Peyer's patch (tissue), 4 donors: ENCODE results near the gene FNDC3B. TPM values are rescaled to one million over a fixed set of nuclear protein-coding genes. Genes with fewer than 3 reads are reported as not detected.
A peak's percentile ranks its signal among the peaks of the same experiment; 100 is the strongest.

ENCODE experiments used
- DNase-seq, 3 donors: peaks; one replicate each; pipeline ENCODE4 v3.0.0-alpha.2; 2017 to 2019
- H3K27ac ChIP-seq, 4 donors: fragments of 200-600 bp; sonication (generic); one replicate each; pipeline ENCODE4 v1.5.1; 2016 to 2019
- H3K27me3 ChIP-seq, 2 donors: fragments of 200-600 bp; sonication (generic); one replicate each; pipeline ENCODE4 v1.5.1; 2019
- H3K36me3 ChIP-seq, 3 donors: fragments of 200-600 bp; sonication (generic); one replicate each; pipeline ENCODE4 v1.5.1; 2016 to 2019
- H3K4me1 ChIP-seq, 4 donors: fragments of 200-600 bp; sonication (generic); one replicate each; pipeline ENCODE4 v1.5.1; 2016 to 2019
- H3K4me3 ChIP-seq, 4 donors: fragments of 200-600 bp; sonication (generic); 1 replicate in 3 of 4; 2 replicates in 1 of 4; pipeline ENCODE4 v1.5.1; 2016 to 2019; ENCODE audit warnings: mild to moderate bottlenecking in 1 of 4
- H3K9me3 ChIP-seq, 4 donors: fragments of 200-600 bp; sonication (generic); one replicate each; pipeline ENCODE4 v1.5.1; 2016 to 2019; ENCODE audit warnings: mild to moderate bottlenecking in 1 of 4
- POLR2A ChIP-seq, 2 donors: fragments of 450-650 bp; IDR thresholded peaks; one replicate each; pipeline ENCODE4 v1.5.1; 2017; ENCODE audit warnings: antibody characterized with exemption in 2 of 2, mild to moderate bottlenecking in 2 of 2, moderate library complexity in 2 of 2
- total RNA-seq, 4 donors: library from RNA; depleted of rRNA; stranded (reverse); fragments of >200 nt; gene quantifications; one replicate each; pipeline ENCODE4 v1.1.0, GENCODE V29; 2016
- TF ChIP-seq, protein P1 (sequence below), 6 experiments: fragments of 450-650 bp in 4 of 6; fragments of 200-600 bp in 2 of 6; sonication (generic) in 1 of 6; IDR thresholded peaks; one replicate each; pipeline ENCODE4 v1.5.1; 2017 to 2019; ENCODE audit warnings: antibody characterized with exemption in 6 of 6, mild to moderate bottlenecking in 3 of 6, moderate library complexity in 1 of 6

FNDC3B gene
- total RNA-seq, 4 donors from 2014 or later, result 28.7 to 74.3 (median 54.6) TPM

DNA sequence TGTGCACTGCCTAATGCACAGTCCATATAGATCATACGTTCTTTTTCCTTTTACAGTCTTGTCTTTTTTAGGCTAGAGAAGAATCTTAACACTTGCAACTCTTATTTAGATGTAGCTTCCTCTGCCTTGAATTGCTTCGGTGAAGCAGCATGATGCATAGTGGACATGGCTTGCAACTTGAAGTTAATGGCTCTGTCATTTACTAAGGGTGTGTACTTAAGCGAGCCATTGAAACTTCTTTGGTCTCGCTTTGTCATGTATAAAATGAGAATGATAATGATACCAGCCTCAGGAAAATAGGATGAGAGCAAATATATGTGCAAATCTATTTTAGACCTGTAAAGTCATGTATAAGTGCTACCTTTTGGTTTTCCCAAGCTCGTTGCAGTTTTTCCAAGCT is 261.5 kb downstream of the FNDC3B start:
- no peaks in the 10 kb centered on the region for H3K4me1 ChIP-seq
- no peak overlapping the region for H3K4me3 ChIP-seq
- peaks cover 0 to 27% (median 0%) of the 10 kb centered on the region in 3 donors for H3K36me3 ChIP-seq
- H3K9me3 ChIP-seq, result no peaks in the 10 kb centered on the region
- DNase-seq, result no peak
- no peak overlapping the region for H3K27ac ChIP-seq
- no peak for TF ChIP-seq POLR2A (IDR thresholded peaks at IDR 0.05)
- TF ChIP-seq, protein P1, sequence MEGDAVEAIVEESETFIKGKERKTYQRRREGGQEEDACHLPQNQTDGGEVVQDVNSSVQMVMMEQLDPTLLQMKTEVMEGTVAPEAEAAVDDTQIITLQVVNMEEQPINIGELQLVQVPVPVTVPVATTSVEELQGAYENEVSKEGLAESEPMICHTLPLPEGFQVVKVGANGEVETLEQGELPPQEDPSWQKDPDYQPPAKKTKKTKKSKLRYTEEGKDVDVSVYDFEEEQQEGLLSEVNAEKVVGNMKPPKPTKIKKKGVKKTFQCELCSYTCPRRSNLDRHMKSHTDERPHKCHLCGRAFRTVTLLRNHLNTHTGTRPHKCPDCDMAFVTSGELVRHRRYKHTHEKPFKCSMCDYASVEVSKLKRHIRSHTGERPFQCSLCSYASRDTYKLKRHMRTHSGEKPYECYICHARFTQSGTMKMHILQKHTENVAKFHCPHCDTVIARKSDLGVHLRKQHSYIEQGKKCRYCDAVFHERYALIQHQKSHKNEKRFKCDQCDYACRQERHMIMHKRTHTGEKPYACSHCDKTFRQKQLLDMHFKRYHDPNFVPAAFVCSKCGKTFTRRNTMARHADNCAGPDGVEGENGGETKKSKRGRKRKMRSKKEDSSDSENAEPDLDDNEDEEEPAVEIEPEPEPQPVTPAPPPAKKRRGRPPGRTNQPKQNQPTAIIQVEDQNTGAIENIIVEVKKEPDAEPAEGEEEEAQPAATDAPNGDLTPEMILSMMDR (IDR thresholded peaks at IDR 0.05), result no peak
- no peaks in the 10 kb centered on the region for H3K27me3 ChIP-seq

DNA sequence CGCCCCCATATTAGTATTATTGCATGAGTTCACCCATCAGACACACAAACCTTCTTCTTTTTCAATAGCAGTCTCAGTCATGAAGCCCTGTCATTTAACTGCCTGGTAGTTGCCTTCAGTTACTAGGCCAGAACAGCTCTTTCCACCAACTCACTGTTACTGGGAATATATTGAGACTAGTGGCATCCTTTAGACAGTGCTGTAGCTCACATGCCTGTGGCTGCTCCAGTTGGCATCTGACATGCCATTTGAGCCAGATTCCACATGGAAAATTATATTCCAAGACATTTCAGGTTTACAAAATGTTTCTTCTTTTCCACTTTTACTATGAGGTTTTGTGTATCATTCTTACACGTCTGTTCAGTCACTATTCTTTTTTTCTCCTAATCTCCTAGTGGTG is 262.8 kb downstream of the FNDC3B start:
- no peak for DNase-seq
- H3K27ac ChIP-seq, result no peak overlapping the region
- H3K9me3 ChIP-seq, result no peaks in the 10 kb centered on the region
- H3K4me1 ChIP-seq, result no peaks in the 10 kb centered on the region
- TF ChIP-seq, protein P1 (IDR thresholded peaks at IDR 0.05), result no peak
- no peak for TF ChIP-seq POLR2A (IDR thresholded peaks at IDR 0.05)
- H3K27me3 ChIP-seq, result no peaks in the 10 kb centered on the region
- H3K4me3 ChIP-seq, result no peak overlapping the region
- peaks cover 0 to 19% (median 0%) of the 10 kb centered on the region in 3 donors for H3K36me3 ChIP-seq

DNA sequence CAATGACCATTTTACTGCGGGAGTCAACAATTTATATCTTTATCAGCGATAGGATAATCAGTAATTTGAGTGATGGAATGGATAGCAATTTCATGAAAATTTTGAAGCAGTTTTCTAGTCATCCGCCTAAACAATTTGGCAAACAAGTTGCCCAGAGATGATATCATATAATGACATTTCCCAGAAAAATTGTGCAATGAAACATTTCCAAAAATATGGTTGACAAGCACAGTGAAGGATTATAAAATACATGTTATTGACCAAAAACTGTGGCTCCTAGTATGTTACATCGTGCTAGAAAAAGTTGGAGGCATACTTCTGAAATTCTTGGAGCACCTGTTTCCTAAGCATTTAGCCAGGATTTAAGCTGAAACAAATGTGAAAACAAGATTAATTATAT is 263.8 kb downstream of the FNDC3B start:
- no peak for DNase-seq
- H3K36me3 ChIP-seq, result peaks cover 0 to 28% (median 0%) of the 10 kb centered on the region in 3 donors
- H3K4me1 ChIP-seq, result no peaks in the 10 kb centered on the region
- TF ChIP-seq POLR2A (IDR thresholded peaks at IDR 0.05), result no peak
- TF ChIP-seq, protein P1 (IDR thresholded peaks at IDR 0.05), result no peak
- H3K4me3 ChIP-seq, result no peak overlapping the region
- no peak overlapping the region for H3K27ac ChIP-seq
- H3K27me3 ChIP-seq, result no peaks in the 10 kb centered on the region
- H3K9me3 ChIP-seq, result no peaks in the 10 kb centered on the region

DNA sequence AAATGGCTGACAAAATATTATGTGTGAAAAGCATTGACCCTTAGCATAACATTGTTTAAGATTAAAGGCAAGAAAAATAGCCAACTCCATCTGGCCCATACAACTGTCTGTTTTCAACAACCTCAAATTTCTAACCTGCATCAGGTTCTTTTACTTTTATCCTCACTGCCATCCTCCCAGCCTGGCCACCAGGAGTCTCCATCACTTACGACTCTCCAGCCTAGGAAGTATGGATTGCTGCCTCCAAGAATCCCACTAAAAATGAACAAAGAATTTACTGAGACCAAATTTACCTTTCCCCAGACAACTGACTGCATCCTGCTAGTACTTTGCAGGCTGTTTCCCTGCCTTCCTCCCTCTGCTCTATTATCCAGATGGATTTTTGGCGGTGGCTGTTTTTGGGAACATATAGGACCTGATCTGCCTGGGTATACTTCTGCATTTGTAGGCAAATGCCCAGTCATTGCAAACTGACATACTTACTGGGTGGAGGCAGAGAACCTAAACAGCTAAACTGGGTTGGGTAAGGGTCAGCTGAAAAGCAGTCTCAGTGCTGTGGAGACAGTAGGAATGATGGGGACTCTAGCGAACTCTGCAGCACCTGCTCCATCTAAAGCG is 264.7 kb downstream of the FNDC3B start:
- no peaks in the 10 kb centered on the region for H3K4me1 ChIP-seq
- no peak for DNase-seq
- peaks cover 0 to 30% (median 0%) of the 10 kb centered on the region in 3 donors for H3K36me3 ChIP-seq
- H3K4me3 ChIP-seq, result no peak overlapping the region
- no peak for TF ChIP-seq POLR2A (IDR thresholded peaks at IDR 0.05)
- no peak overlapping the region for H3K27ac ChIP-seq
- no peaks in the 10 kb centered on the region for H3K9me3 ChIP-seq
- no peaks in the 10 kb centered on the region for H3K27me3 ChIP-seq

DNA sequence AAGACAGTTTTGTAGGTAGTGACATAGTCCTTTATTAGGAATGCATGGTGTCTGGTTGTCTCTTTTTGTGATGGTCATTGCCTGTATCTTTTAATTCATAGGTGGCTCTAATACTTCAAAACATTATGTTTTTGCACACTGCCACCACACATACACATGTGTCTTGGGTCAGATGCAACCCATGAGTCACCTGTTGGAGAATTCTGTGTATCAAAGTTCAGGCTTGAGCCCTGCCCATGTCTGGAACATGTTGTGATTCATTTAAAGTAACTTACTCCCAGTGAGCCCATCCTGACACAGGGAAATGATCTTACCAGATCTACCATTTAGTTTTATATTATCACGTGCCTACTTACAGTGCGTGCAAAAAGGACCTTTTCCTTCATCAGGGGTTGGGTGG is 266.2 kb downstream of the FNDC3B start:
- no peaks in the 10 kb centered on the region for H3K9me3 ChIP-seq
- DNase-seq, result peak in 1 of 3 donors; percentile 77
- H3K27ac ChIP-seq, result peak overlapping the region in 2 of 4 donors; percentile 61 to 72
- TF ChIP-seq, protein P1 (IDR thresholded peaks at IDR 0.05), result no peak
- no peak for TF ChIP-seq POLR2A (IDR thresholded peaks at IDR 0.05)
- no peaks in the 10 kb centered on the region for H3K27me3 ChIP-seq
- H3K36me3 ChIP-seq, result peaks cover 0 to 27% (median 0%) of the 10 kb centered on the region in 3 donors
- no peak overlapping the region for H3K4me3 ChIP-seq
- no peaks in the 10 kb centered on the region for H3K4me1 ChIP-seq

DNA sequence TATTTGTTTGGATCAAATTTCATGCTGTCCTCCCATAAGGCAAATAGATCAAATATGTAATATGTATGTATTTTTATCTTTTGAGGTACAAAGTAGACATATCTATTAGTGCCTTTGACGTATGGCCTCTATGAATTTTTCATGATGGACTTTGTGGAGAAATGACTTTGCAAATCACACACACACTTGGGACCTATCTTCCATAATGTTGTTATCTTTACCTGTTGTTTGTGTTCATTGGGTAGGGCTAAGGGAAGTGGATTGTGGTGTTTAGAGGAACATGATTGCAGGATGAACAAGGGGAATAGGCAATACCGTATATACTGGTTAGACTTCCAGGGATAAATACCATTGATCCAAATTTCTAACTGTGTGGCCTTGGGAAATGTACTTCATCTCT is 266.6 kb downstream of the FNDC3B start:
- Histone ChIP-seq H3K4me1 (no peaks in the 10 kb centered on the region), H3K36me3 (peaks cover 0 to 31% (median 0%) of the 10 kb centered on the region in 3 donors), H3K9me3 (no peaks in the 10 kb centered on the region), H3K4me3 (no peak overlapping the region), H3K27ac (peak overlapping the region in 3 of 4 donors; percentile 0 to 72 (median 61)), H3K27me3 (no peaks in the 10 kb centered on the region)
- no peak for DNase-seq
- TF ChIP-seq, protein P1 (IDR thresholded peaks at IDR 0.05), result no peak
- no peak for TF ChIP-seq POLR2A (IDR thresholded peaks at IDR 0.05)
